GM03348 (cell line): ENCODE results near the gene GCLC.
A peak's percentile ranks its signal among the peaks of the same experiment; 100 is the strongest.

Experiments used
- DNase-seq: peaks from one replicate; pipeline ENCODE4 v3.0.0; 2012; ENCODE audit warnings: low spot score

Gene GCLC

GRCh38 chr6:53524455-53524815 is 20.5 kb downstream of the GCLC start:
- peak; percentile 69 for DNase-seq

GRCh38 chr6:53523511-53524454 is 21.1 kb downstream of the GCLC start:
- no peak for DNase-seq

- DNase-seq: no peak
Observed at GRCh38 chr6:53520320-53520928, 24.5 kb downstream of the GCLC start.

- no peak for DNase-seq
Observed at GRCh38 chr6:53518862-53519261, 26.0 kb downstream of the GCLC start.

GRCh38 chr6:53517021-53517420 is 27.9 kb downstream of the GCLC start:
- no peak for DNase-seq

GRCh38 chr6:53514677-53515076 is 30.2 kb downstream of the GCLC start:
- DNase-seq: no peak

GRCh38 chr6:53513519-53513966 is 31.4 kb downstream of the GCLC start:
- DNase-seq: no peak

- DNase-seq: no peak
Observed at GRCh38 chr6:53513056-53513455, 31.8 kb downstream of the GCLC start.

- no peak for DNase-seq
Observed at GRCh38 chr6:53512626-53513025, 32.3 kb downstream of the GCLC start.

- DNase-seq: no peak
Observed at GRCh38 chr6:53510746-53511145, 34.2 kb downstream of the GCLC start.

- no peak for DNase-seq
Observed at GRCh38 chr6:53506872-53507271, 38.0 kb downstream of the GCLC start.

- DNase-seq: no peak
Observed at GRCh38 chr6:53504512-53504911, 40.4 kb downstream of the GCLC start.

GRCh38 chr6:53503060-53503459 is 41.8 kb downstream of the GCLC start:
- no peak for DNase-seq

GRCh38 chr6:53501432-53501831 is 43.5 kb downstream of the GCLC start:
- no peak for DNase-seq

- DNase-seq: no peak
Observed at GRCh38 chr6:53500095-53500494, 44.8 kb downstream of the GCLC start.

- no peak for DNase-seq
Observed at GRCh38 chr6:53499094-53499493, 45.8 kb downstream of the GCLC start.

- DNase-seq: no peak
Observed at GRCh38 chr6:53498649-53499048, 46.3 kb downstream of the GCLC start.

GRCh38 chr6:53497905-53498304 is 47.0 kb downstream of the GCLC start:
- DNase-seq: no peak

- DNase-seq: peak; percentile 75
Observed at GRCh38 chr6:53496797-53497375, 48.0 kb downstream of the GCLC start.

- DNase-seq: no peak
Observed at GRCh38 chr6:53495506-53496499, 49.1 kb downstream of the GCLC start.

- no peak for DNase-seq
Observed at GRCh38 chr6:53494076-53494475, 50.8 kb downstream of the GCLC start.

GRCh38 chr6:53493635-53494025 is 51.3 kb downstream of the GCLC start:
- peak; percentile 18 for DNase-seq
